OCI-LY7 (cell line): Measurements from ENCODE around the gene MED25. TPM values are rescaled to one million over a fixed set of nuclear protein-coding genes. Genes with fewer than 3 reads are reported as not detected.

Source experiments
- BruUV-seq: library from RNA; stranded (reverse); fragments of 400-500 nt; replicated peaks from 2 replicates; lab custom pipeline; 2021; lab: Mats Ljungman, UMichigan
- CTCF ChIA-PET: fragments of 300-600 bp; sonication (Branson Sonifier 250); formaldehyde crosslinking; loops from one replicate; lab custom pipeline; 2022; ENCODE audit warnings: antibody characterized with exemption; ENCODE audit not compliant: unreplicated experiment; lab: Charles Lee
- POLR2A ChIA-PET: fragments of 300-600 bp; sonication (Branson Sonifier 250); formaldehyde crosslinking; loops from one replicate; lab custom pipeline; 2022; ENCODE audit warnings: antibody characterized with exemption; lab: Charles Lee
- DNase-seq: peaks from one replicate; pipeline ENCODE4 v3.0.0-alpha.2; 2015; ENCODE audit warnings: low spot score
- H2AFZ ChIP-seq: fragments of 200-600 bp; sonication (generic), shearing (Covaris generic); 2 replicates; pipeline ENCODE4 v1.6.1; 2014; ENCODE audit warnings: mild to moderate bottlenecking, antibody characterized with exemption, low read length, moderate library complexity
- H3K27ac ChIP-seq: fragments of 200-600 bp; sonication (generic); 2 replicates; pipeline ENCODE4 v1.5.1; 2014; ENCODE audit warnings: mixed run types, low read depth, mild to moderate bottlenecking, moderate library complexity, low read length, inconsistent platforms; ENCODE audit not compliant: poor library complexity, severe bottlenecking
- H3K36me3 ChIP-seq: fragments of 200-600 bp; sonication (generic); 2 replicates; pipeline ENCODE4 v1.6.1; 2014; ENCODE audit warnings: mild to moderate bottlenecking, antibody characterized with exemption, low read length, moderate library complexity, mixed read lengths; ENCODE audit not compliant: insufficient read depth
- H3K4me1 ChIP-seq: fragments of 200-600 bp; sonication (generic); 2 replicates; pipeline ENCODE4 v1.5.1; 2014; ENCODE audit warnings: mild to moderate bottlenecking, low read length; ENCODE audit not compliant: insufficient read depth, poor library complexity, severe bottlenecking
- H3K4me2 ChIP-seq: fragments of 200-600 bp; sonication (generic); 2 replicates; pipeline ENCODE4 v1.6.1; 2014; ENCODE audit warnings: mild to moderate bottlenecking, low read length
- H3K4me3 ChIP-seq: fragments of 200-600 bp; sonication (generic); 2 replicates; pipeline ENCODE4 v1.5.1; 2014; ENCODE audit warnings: mild to moderate bottlenecking, low read depth, low read length; ENCODE audit not compliant: poor library complexity, severe bottlenecking
- H3K79me2 ChIP-seq: fragments of 200-600 bp; sonication (generic); 2 replicates; pipeline ENCODE4 v1.6.1; 2016; ENCODE audit warnings: low read depth, mild to moderate bottlenecking, low read length, moderate library complexity, mixed read lengths; ENCODE audit not compliant: insufficient read depth
- H3K9me2 ChIP-seq: fragments of 200-600 bp; sonication (generic); 2 replicates; pipeline ENCODE4 v1.6.1; 2016; ENCODE audit warnings: mild to moderate bottlenecking, low read length, mixed read lengths; ENCODE audit not compliant: insufficient read depth
- H3K9me3 ChIP-seq: fragments of 200-600 bp; sonication (generic); 2 replicates; pipeline ENCODE4 v1.6.1; 2014; ENCODE audit warnings: mild to moderate bottlenecking, mixed run types, low read length, mixed read lengths
- H4K20me1 ChIP-seq: fragments of 200-600 bp; sonication (generic); 2 replicates; pipeline ENCODE4 v1.6.1; 2014; ENCODE audit warnings: mild to moderate bottlenecking, antibody characterized with exemption, low read length, moderate library complexity, mixed read lengths; ENCODE audit not compliant: insufficient read depth
- CTCF ChIP-seq: fragments of 200-600 bp; sonication (generic); conservative IDR thresholded peaks from 2 replicates; pipeline ENCODE4 v1.5.1; 2014; ENCODE audit warnings: mild to moderate bottlenecking, antibody characterized with exemption, low read length, moderate library complexity, mixed read lengths
- EZH2phosphoT487 ChIP-seq: fragments of 200-600 bp; sonication (generic); IDR thresholded peaks from 2 replicates; pipeline ENCODE4 v1.6.1; 2018; ENCODE audit warnings: low read depth, borderline replicate concordance, mild to moderate bottlenecking, mixed run types, antibody characterized with exemption, low read length, moderate library complexity, mixed read lengths
- intact Hi-C: fragments of 100-400 bp; cut with micrococcal nuclease; formaldehyde crosslinking; loops from one replicate; pipeline ENCODE4 v1.10.0; 2022; ENCODE audit not compliant: unreplicated experiment
- total RNA-seq, 2 experiments: library from RNA; depleted of rRNA in 1 of 2; stranded (reverse); fragments of >200 nt in 1 of 2; shearing (Covaris generic) in 1 of 2; gene quantifications; 2 replicates each; pipeline ENCODE4 v1.2.3, GENCODE V29; 2014 to 2022

The MED25 gene
- total RNA-seq, 2 experiments from 2014 or later: 85.1 to 111 TPM

- Histone ChIP-seq H3K9me3 (no peaks in the 10 kb centered on the region), H3K79me2 (peaks cover 31% of the 10 kb centered on the region), H4K20me1 (no peaks in the 10 kb centered on the region), H3K4me3 (no peak overlapping the region), H2AFZ (no peak overlapping the region), H3K9me2 (no peaks in the 10 kb centered on the region), H3K4me1 (peaks cover 43% of the 10 kb centered on the region), H3K36me3 (peaks cover 91% of the 10 kb centered on the region), H3K27ac (no peak overlapping the region), H3K4me2 (no peak overlapping the region)
- POLR2A ChIA-PET: no interaction called here
- no peak for DNase-seq
- intact Hi-C loops: no loop called here
- CTCF ChIA-PET: no interaction called here
- BruUV-seq: no TSS peak
- TF ChIP-seq CTCF (no peak), EZH2phosphoT487 (no peak)
Observed at GRCh38 chr19:49827034-49827433, 8.9 kb downstream of the MED25 start.

DNA sequence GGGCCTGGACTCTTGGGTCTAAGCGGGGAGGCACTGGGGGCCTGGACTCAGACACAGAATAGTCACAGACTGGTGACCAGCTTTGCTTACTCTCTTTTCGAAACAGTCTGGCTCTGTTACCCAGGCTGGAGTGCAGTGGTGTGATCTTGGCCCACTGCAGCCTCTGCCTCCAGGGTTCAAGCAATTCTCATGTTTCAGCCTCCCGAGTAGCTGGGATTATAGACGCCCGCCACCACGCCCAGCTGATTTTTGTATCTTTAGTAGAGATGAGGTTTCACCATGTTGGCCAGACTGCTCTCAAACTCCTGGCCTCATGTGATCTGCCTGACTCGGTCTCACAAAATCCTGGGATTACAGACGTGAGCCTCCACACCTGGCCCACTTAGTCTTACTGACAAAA, 11.1 kb downstream of the MED25 start:
- H3K9me2 ChIP-seq: no peaks in the 10 kb centered on the region
- H3K4me2 ChIP-seq: no peak overlapping the region
- no peaks in the 10 kb centered on the region for H3K9me3 ChIP-seq
- TF ChIP-seq EZH2phosphoT487: no peak
- no peak for TF ChIP-seq CTCF
- no peak overlapping the region for H2AFZ ChIP-seq
- no peaks in the 10 kb centered on the region for H4K20me1 ChIP-seq
- peaks cover 26% of the 10 kb centered on the region for H3K79me2 ChIP-seq
- intact Hi-C loops: no loop called here
- DNase-seq: no peak
- peaks cover 22% of the 10 kb centered on the region for H3K4me1 ChIP-seq
- ChIA-PET POLR2A (no interaction called here), CTCF (no interaction called here)
- BruUV-seq: no TSS peak
- H3K4me3 ChIP-seq: no peak overlapping the region
- H3K27ac ChIP-seq: no peak overlapping the region
- H3K36me3 ChIP-seq: peaks cover 97% of the 10 kb centered on the region

DNA sequence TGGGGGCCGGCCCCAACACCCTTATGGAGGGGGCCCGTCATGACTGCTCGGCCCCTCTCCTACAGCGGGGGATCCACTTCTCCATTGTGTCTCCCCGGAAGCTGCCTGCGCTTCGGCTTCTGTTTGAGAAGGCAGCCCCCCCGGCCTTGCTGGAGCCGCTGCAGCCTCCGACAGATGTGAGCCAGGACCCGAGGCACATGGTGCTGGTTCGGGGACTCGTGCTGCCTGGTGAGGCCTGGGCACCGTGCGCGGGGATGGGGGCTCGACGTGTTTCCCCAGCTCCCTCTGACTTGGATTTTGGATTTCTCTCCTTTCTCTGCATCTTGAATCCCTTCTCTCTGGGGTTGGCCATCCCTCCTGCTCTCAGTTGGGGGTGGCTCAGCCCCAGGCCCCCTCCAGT, 11.6 kb downstream of the MED25 start:
- Histone ChIP-seq H3K9me3 (no peaks in the 10 kb centered on the region), H3K9me2 (no peaks in the 10 kb centered on the region), H3K4me1 (peaks cover 16% of the 10 kb centered on the region), H3K4me2 (no peak overlapping the region), H3K27ac (no peak overlapping the region), H4K20me1 (no peaks in the 10 kb centered on the region), H2AFZ (no peak overlapping the region), H3K4me3 (no peak overlapping the region), H3K79me2 (peaks cover 21% of the 10 kb centered on the region), H3K36me3 (peaks cover 97% of the 10 kb centered on the region)
- intact Hi-C loops: no loop called here
- no peak for TF ChIP-seq CTCF
- TF ChIP-seq EZH2phosphoT487: no peak
- no peak for DNase-seq
- ChIA-PET POLR2A (no interaction called here), CTCF (no interaction called here)
- no TSS peak for BruUV-seq
